CD4-positive, alpha-beta memory T cell (primary cell): ENCODE data around the gene RASSF1. TPM values are rescaled to one million over a fixed set of nuclear protein-coding genes. Genes with fewer than 3 reads are reported as not detected.

ENCODE experiments used
- CTCF ChIA-PET: fragments of 350-600 bp; sonication (Branson Sonifier 250); formaldehyde crosslinking; loops from one replicate; lab custom pipeline; 2021; ENCODE audit warnings: inconsistent platforms; ENCODE audit not compliant: partially characterized antibody; lab: Charles Lee
- POLR2A ChIA-PET: fragments of 350-600 bp; sonication (Branson Sonifier 250); formaldehyde crosslinking; loops from one replicate; lab custom pipeline; 2021; ENCODE audit not compliant: partially characterized antibody; lab: Charles Lee
- DNase-seq, 5 donors: peaks; one replicate each; pipeline versions ENCODE4 v3.0.0 to v3.0.0-alpha.2; 2020 to 2022; ENCODE audit warnings: mixed read lengths in 1 of 5
- H3K27ac ChIP-seq: one replicate; pipeline ENCODE4 v1.7.0; 2013; ENCODE audit warnings: low read depth, low read length
- H3K27me3 ChIP-seq: 2 replicates; pipeline ENCODE4 v1.7.0; 2013; ENCODE audit warnings: mild to moderate bottlenecking, low read length, moderate library complexity; ENCODE audit not compliant: insufficient read depth
- H3K36me3 ChIP-seq: 2 replicates; pipeline ENCODE4 v1.7.0; 2013; ENCODE audit warnings: mild to moderate bottlenecking, low read length, moderate library complexity; ENCODE audit not compliant: insufficient read depth
- H3K4me1 ChIP-seq: 2 replicates; pipeline ENCODE4 v1.7.0; 2013; ENCODE audit warnings: mild to moderate bottlenecking, low read length, moderate library complexity; ENCODE audit not compliant: insufficient read depth
- H3K4me3 ChIP-seq, 2 donors: one replicate each; pipeline ENCODE4 v1.7.0; 2013; ENCODE audit warnings: low read length in 2 of 2, mild to moderate bottlenecking in 1 of 2
- H3K9me3 ChIP-seq, 2 donors: one replicate each; pipeline ENCODE4 v1.7.0; 2013; ENCODE audit warnings: low read length in 2 of 2, control low read depth in 1 of 2; ENCODE audit not compliant: control insufficient read depth in 1 of 2
- H3K27ac Mint-ChIP-seq, 7 donors: one replicate each; pipeline ENCODE4 v1.8.0; 2020 to 2021; ENCODE audit warnings: mixed read lengths in 7 of 7, mild to moderate bottlenecking in 6 of 7, inconsistent platforms in 3 of 7, moderate library complexity in 3 of 7
- H3K27me3 Mint-ChIP-seq, 2 donors: one replicate each; pipeline ENCODE4 v1.8.0; 2020 to 2021; ENCODE audit warnings: mixed read lengths in 2 of 2
- H3K36me3 Mint-ChIP-seq, 2 donors: one replicate each; pipeline ENCODE4 v1.8.0; 2020 to 2021; ENCODE audit warnings: mixed read lengths in 2 of 2, inconsistent platforms in 1 of 2, mild to moderate bottlenecking in 1 of 2
- H3K4me1 Mint-ChIP-seq, 4 donors: one replicate each; pipeline ENCODE4 v1.8.0; 2020 to 2021; ENCODE audit warnings: mixed read lengths in 4 of 4, mild to moderate bottlenecking in 1 of 4
- H3K4me3 Mint-ChIP-seq, 8 donors: one replicate each; pipeline ENCODE4 v1.8.0; 2020 to 2021; ENCODE audit warnings: mixed read lengths in 8 of 8, mild to moderate bottlenecking in 7 of 8, moderate library complexity in 6 of 8, inconsistent platforms in 3 of 8
- H3K9me3 Mint-ChIP-seq, 8 donors: one replicate each; pipeline ENCODE4 v1.8.0; 2020 to 2021; ENCODE audit warnings: mixed read lengths in 8 of 8, mild to moderate bottlenecking in 5 of 8, inconsistent platforms in 3 of 8, moderate library complexity in 1 of 8
- intact Hi-C: fragments of 100-400 bp; cut with micrococcal nuclease; formaldehyde crosslinking; loops from one replicate; pipeline ENCODE4 v1.15.1; 2023
- polyA plus RNA-seq, 2 donors: library from polyadenylated mRNA; unstranded; fragments of 300-500 nt; fragmentation: Illumina TruSeq; gene quantifications; one replicate each; pipeline ENCODE4 v1.2.3, GENCODE V29; 2021
- total RNA-seq, 2 experiments: library from RNA; stranded (reverse); gene quantifications; one replicate each; pipeline ENCODE4 v1.2.3, GENCODE V29; 2021

RASSF1 gene, protein sequence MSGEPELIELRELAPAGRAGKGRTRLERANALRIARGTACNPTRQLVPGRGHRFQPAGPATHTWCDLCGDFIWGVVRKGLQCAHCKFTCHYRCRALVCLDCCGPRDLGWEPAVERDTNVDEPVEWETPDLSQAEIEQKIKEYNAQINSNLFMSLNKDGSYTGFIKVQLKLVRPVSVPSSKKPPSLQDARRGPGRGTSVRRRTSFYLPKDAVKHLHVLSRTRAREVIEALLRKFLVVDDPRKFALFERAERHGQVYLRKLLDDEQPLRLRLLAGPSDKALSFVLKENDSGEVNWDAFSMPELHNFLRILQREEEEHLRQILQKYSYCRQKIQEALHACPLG
- total RNA-seq (10 to 100 TPM; 81.9 to 86.9 TPM), polyA plus RNA-seq (10 to 100 TPM; 37.5 to 62.3 TPM)

DNA sequence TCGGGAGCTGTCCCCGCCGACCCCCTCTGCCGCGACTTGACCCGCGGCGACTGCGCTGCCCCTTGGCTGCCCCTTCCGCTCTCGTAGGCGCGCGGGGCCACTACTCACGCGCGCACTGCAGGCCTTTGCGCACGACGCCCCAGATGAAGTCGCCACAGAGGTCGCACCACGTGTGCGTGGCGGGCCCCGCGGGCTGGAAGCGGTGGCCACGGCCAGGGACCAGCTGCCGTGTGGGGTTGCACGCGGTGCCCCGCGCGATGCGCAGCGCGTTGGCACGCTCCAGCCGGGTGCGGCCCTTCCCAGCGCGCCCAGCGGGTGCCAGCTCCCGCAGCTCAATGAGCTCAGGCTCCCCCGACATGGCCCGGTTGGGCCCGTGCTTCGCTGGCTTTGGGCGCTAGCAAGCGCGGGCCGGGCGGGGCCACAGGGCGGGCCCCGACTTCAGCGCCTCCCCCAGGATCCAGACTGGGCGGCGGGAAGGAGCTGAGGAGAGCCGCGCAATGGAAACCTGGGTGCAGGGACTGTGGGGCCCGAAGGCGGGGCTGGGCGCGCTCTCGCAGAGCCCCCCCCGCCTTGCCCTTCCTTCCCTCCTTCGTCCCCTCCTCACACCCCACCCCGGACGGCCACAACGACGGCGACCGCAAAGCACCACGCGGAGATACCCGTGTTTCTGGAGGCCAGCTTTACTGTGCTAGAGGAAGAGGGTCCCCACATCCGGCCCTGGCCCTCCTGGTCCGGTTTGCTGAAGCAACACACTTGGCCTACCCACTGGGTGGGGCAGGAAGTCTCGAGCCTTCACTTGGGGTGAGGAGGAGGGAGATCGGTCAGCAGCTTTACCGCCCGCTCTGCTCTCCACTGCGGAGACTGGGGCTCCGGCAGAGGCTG is at the start of gene RASSF1:
Gene RASSF1 (minus strand): TSS at position 389 of the 882 bp plus-strand sequence. CDS start 31 bp downstream, at position 358.
- no peaks in the 10 kb centered on the region for H3K36me3 ChIP-seq
- H3K9me3 ChIP-seq = no peaks in the 10 kb centered on the region
- POLR2A ChIA-PET = interaction anchor here (1.0 to 23.7 kb wide), 13 partner anchors 5 to 1049 kb away, joined by 3 to 595 read pairs (median 8); partner anchors contain the start of genes C3orf18, CYB561D2, GNAI2 and HYAL2
- no peaks in the 10 kb centered on the region for H3K27me3 ChIP-seq
- H3K4me3 ChIP-seq = peak within 1 kb of the TSS; percentile 31 to 45
- peak within 1 kb of the TSS; percentile 96 for H3K27ac ChIP-seq
- peaks cover 26 to 78% (median 43%) of the 10 kb centered on the region in 4 donors for H3K4me1 Mint-ChIP-seq
- H3K4me3 Mint-ChIP-seq = peak within 1 kb of the TSS; percentile 88 to 98 (median 95)
- DNase-seq = peak; percentile 54 to 74 (median 58)
- H3K36me3 Mint-ChIP-seq = peaks cover 0 to 16% of the 10 kb centered on the region in 2 donors
- H3K9me3 Mint-ChIP-seq = peaks cover 0 to 2% (median 0%) of the 10 kb centered on the region in 8 donors
- no peaks in the 10 kb centered on the region for H3K27me3 Mint-ChIP-seq
- H3K27ac Mint-ChIP-seq = peak within 1 kb of the TSS; percentile 93 to 100 (median 98)
- H3K4me1 ChIP-seq = peaks cover 62% of the 10 kb centered on the region
- intact Hi-C loops = no loop called here
- CTCF ChIA-PET = interaction anchor here (0.8 to 5.8 kb wide), 6 partner anchors 8 to 209 kb away, joined by 3 to 84 read pairs (median 4); partner anchors contain the start of genes CYB561D2 and NPRL2

DNA sequence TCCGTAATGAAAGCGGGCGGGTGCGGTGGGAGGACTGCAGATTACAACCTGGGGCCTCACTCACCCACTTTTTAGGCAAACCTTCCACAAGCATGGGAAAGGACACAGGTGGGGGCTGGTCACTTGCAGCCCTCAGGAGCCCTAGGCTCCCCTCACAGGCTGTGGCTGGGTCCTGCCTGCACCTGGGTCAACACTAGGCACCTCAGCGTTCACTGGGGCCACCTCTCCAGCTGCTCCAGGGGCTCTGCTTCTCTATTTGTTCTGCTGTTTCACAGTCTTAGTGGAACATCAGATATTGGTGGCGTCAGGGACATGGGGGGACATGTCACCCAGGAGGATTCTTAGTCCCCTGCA is 48.8 kb upstream of the RASSF1 start:
- Mint-ChIP-seq H3K4me1 (peaks cover 0 to 2% (median 0%) of the 10 kb centered on the region in 4 donors), H3K9me3 (no peaks in the 10 kb centered on the region), H3K4me3 (no peak overlapping the region), H3K27ac (no peak overlapping the region), H3K36me3 (no peaks in the 10 kb centered on the region), H3K27me3 (no peaks in the 10 kb centered on the region)
- CTCF ChIA-PET = no interaction called here
- Histone ChIP-seq H3K9me3 (no peaks in the 10 kb centered on the region), H3K4me1 (no peaks in the 10 kb centered on the region), H3K27ac (no peak overlapping the region), H3K27me3 (no peaks in the 10 kb centered on the region), H3K4me3 (no peak overlapping the region), H3K36me3 (no peaks in the 10 kb centered on the region)
- POLR2A ChIA-PET = no interaction called here
- DNase-seq = no peak
- intact Hi-C loops = no loop called here

DNA sequence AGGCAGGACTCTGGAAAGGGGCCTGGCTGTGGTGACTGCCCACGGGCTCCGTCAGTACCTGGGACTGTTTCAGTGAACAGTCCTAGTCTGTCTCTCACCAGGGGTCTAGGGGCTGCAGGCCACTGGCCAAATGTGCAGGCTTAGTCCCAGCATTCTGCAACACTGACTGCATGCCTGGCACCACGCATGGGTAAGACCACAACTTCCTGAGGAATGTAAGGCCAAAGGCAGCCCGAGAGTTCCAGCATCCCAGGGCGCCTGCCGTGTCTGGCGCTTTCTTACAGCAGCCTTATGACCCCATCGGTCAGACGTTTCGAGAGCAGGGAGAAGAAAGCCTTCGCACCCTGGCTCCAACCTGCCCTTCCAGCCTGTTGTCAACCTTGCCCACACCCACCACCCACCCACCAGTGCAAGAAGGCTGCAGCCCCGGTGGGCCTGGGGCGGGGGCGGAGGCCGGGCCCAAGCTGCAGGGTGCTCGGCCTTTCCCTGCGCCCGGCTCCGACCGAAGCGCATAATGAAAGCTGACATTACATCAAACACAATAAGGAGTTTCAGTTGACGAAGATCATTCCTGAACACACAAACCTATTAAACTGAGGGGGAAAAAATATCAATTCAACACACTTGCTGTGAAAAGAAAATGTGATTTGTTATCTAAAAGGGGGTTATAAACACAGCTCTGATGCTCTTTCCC is 48.2 kb upstream of the RASSF1 start:
- H3K9me3 ChIP-seq = no peaks in the 10 kb centered on the region
- H3K4me1 Mint-ChIP-seq = peaks cover 0 to 2% (median 0%) of the 10 kb centered on the region in 4 donors
- no peak overlapping the region for H3K27ac Mint-ChIP-seq
- no peak for DNase-seq
- no peaks in the 10 kb centered on the region for H3K9me3 Mint-ChIP-seq
- no peaks in the 10 kb centered on the region for H3K27me3 Mint-ChIP-seq
- no peaks in the 10 kb centered on the region for H3K36me3 Mint-ChIP-seq
- no peak overlapping the region for H3K27ac ChIP-seq
- ChIA-PET CTCF (no interaction called here), POLR2A (no interaction called here)
- no peaks in the 10 kb centered on the region for H3K27me3 ChIP-seq
- no peak overlapping the region for H3K4me3 Mint-ChIP-seq
- intact Hi-C loops = no loop called here
- no peaks in the 10 kb centered on the region for H3K4me1 ChIP-seq
- H3K4me3 ChIP-seq = no peak overlapping the region
- no peaks in the 10 kb centered on the region for H3K36me3 ChIP-seq

- no peaks in the 10 kb centered on the region for H3K9me3 ChIP-seq
- peaks cover 0 to 2% (median 0%) of the 10 kb centered on the region in 4 donors for H3K4me1 Mint-ChIP-seq
- H3K36me3 ChIP-seq = no peaks in the 10 kb centered on the region
- no peaks in the 10 kb centered on the region for H3K27me3 ChIP-seq
- ChIA-PET POLR2A (no interaction called here), CTCF (no interaction called here)
- H3K4me3 Mint-ChIP-seq = no peak overlapping the region
- no peak for DNase-seq
- no peaks in the 10 kb centered on the region for H3K36me3 Mint-ChIP-seq
- no peaks in the 10 kb centered on the region for H3K27me3 Mint-ChIP-seq
- no peak overlapping the region for H3K27ac ChIP-seq
- H3K4me3 ChIP-seq = no peak overlapping the region
- H3K27ac Mint-ChIP-seq = no peak overlapping the region
- no peaks in the 10 kb centered on the region for H3K9me3 Mint-ChIP-seq
- no peaks in the 10 kb centered on the region for H3K4me1 ChIP-seq
- intact Hi-C loops = no loop called here
Measured at GRCh38 chr3:50388016-50388719, 47.5 kb upstream of the RASSF1 start.

DNA sequence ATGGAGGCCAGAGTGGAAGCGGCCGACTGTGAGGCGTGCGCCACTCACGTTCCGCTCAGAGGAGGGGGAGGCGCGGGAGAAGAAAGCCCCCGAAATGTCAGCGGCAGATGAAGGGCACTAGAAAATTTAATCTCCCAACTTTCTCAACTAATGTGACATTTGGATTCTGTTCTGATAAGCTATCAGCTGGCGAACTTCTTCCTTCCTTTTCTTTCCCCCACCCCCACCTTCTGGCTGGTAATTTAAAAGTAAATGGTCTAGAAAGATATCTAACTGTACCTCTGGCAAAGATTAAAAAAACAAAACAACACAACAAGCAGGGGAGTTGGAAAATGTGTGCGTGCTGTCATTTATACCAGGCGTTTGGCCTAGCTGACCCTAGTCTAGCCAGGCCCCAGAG is 45.1 kb upstream of the RASSF1 start:
- Mint-ChIP-seq H3K4me3 (no peak overlapping the region), H3K9me3 (no peaks in the 10 kb centered on the region), H3K4me1 (no peaks in the 10 kb centered on the region), H3K27me3 (no peaks in the 10 kb centered on the region), H3K36me3 (no peaks in the 10 kb centered on the region), H3K27ac (no peak overlapping the region)
- Histone ChIP-seq H3K36me3 (no peaks in the 10 kb centered on the region), H3K9me3 (no peaks in the 10 kb centered on the region), H3K4me1 (no peaks in the 10 kb centered on the region), H3K27me3 (no peaks in the 10 kb centered on the region), H3K4me3 (no peak overlapping the region), H3K27ac (no peak overlapping the region)
- CTCF ChIA-PET = no interaction called here
- DNase-seq = no peak
- intact Hi-C loops = no loop called here
- POLR2A ChIA-PET = no interaction called here

GRCh38 chr3:50383750-50384149 is 43.1 kb upstream of the RASSF1 start:
- no peak overlapping the region for H3K27ac ChIP-seq
- CTCF ChIA-PET = no interaction called here
- H3K9me3 ChIP-seq = no peaks in the 10 kb centered on the region
- intact Hi-C loops = no loop called here
- Mint-ChIP-seq H3K27me3 (no peaks in the 10 kb centered on the region), H3K4me1 (no peaks in the 10 kb centered on the region), H3K36me3 (no peaks in the 10 kb centered on the region), H3K27ac (no peak overlapping the region), H3K4me3 (no peak overlapping the region), H3K9me3 (no peaks in the 10 kb centered on the region)
- H3K4me1 ChIP-seq = no peaks in the 10 kb centered on the region
- H3K4me3 ChIP-seq = no peak overlapping the region
- no peaks in the 10 kb centered on the region for H3K36me3 ChIP-seq
- POLR2A ChIA-PET = no interaction called here
- no peak for DNase-seq
- no peaks in the 10 kb centered on the region for H3K27me3 ChIP-seq
